Stimulated activated CD4-positive, alpha-beta T cell treated with anti-CD3 and anti-CD28 coated beads, Interleukin-2, amount 100 ng/mL, for 48 hours (primary cell): Measurements from ENCODE around the gene ARFGAP1.

ENCODE experiments used
- DNase-seq, 2 donors: peaks; one replicate each; pipeline ENCODE4 v3.0.0-alpha.2; 2020

The ARFGAP1 gene

GRCh38 chr20:63310265-63310991 is 37.8 kb downstream of the ARFGAP1 start:
- no peak for DNase-seq

- no peak for DNase-seq
Observed at GRCh38 chr20:63311186-63311832, 38.7 kb downstream of the ARFGAP1 start.

GRCh38 chr20:63311833-63312243 is 39.2 kb downstream of the ARFGAP1 start:
- DNase-seq = no peak

GRCh38 chr20:63312273-63312672 is 39.7 kb downstream of the ARFGAP1 start:
- DNase-seq = no peak

GRCh38 chr20:63312690-63313348 is 40.2 kb downstream of the ARFGAP1 start:
- no peak for DNase-seq

GRCh38 chr20:63313349-63314014 is 40.9 kb downstream of the ARFGAP1 start:
- DNase-seq = no peak

DNA sequence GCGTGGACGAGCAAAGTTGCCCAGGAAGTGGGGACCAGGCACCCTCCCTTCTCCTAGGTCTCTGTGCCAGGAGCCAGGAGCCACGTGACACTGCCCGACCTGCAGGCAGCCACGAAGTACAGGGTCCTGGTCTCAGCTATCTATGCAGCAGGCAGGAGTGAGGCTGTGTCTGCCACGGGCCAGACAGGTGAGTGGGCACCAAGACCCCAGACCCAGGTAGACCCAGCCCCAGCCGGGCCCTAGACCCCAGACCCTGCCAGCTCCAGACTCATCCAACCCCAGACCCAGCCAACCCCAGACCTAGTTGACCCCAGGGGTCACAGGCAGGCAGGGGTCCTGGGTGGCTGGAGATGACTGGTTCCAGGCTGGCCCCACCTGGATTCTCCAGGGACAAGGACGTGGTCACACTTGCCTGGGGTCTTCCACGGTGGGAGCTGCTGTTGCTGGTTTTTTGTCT is 41.4 kb downstream of the ARFGAP1 start:
- no peak for DNase-seq

DNA sequence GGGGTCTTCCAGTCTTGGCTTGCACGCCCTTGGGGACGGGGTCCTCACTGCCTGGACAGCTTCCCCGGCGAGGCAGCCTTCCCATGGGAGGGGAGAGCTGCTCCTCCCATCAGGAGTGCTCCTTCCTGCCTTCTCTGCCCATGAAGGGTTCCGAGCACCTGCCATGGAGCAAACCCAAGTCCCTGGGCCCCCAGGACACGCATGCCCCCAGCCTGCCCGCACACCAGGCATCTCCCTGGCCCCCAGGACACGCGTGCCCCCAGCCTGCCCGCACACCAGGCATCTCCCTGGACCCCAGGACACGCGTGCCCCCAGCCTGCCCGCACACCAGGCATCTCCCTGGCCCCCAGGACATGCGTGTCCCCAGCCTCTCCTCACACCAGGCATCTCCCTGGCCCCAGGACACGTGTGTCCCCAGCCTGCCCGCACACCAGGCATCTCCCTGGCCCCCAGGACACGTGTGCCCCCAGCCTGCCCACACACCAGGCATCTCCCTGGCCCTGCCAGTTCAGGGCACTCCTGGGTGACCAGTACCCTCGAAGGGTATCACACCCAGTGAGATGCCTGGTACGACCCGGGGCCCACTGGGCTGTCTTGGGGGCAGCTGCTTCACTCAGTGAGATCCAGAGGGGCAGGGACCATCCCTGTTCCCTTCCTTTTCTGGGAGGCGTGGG is 42.1 kb downstream of the ARFGAP1 start:
- no peak for DNase-seq

DNA sequence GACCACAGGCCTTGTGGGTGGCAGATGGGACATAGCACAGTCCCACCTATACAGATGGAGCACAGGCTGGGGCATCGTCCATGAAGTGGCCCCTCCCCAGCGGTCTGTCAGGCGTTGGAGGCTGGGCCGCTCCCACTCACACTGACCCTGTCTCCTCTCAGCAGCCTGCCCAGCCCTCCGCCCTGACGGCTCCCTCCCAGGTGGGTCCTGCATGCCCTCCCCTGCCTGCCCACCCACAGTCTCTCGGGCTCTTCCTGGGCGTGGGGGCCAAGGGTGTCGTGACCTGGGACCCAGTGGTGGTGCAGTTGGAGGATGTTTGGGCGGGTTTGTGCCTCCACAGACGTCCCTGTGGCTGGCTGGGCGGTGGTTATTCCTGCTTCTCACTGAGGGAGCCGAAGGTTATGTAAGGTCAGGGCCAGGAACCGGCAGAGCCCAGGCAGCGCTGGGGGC is 42.7 kb downstream of the ARFGAP1 start:
- DNase-seq = no peak

- DNase-seq = no peak
Observed at GRCh38 chr20:63315731-63316491, 43.3 kb downstream of the ARFGAP1 start.

DNA sequence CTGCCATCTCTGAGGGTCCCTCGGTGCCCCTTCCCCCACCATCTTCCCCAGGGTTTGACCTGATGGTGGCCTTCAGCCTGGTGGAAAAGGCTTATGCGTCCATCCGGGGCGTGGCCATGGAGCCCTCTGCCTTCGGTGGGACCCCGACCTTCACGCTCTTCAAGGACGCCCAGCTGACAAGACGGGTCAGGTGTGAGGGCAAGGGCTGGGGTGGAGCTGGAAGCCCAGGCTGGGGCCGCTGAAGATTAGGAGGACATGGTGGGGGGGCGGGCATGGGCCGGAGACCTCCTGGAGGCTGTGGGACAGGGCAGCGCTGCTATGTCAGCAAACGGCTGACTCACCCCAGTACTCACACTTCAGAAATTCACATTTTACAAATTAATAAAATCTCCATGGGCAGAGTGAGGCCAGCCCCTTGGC is 43.9 kb downstream of the ARFGAP1 start:
- DNase-seq = no peak

- DNase-seq = no peak
Observed at GRCh38 chr20:63317061-63317460, 44.4 kb downstream of the ARFGAP1 start.

DNA sequence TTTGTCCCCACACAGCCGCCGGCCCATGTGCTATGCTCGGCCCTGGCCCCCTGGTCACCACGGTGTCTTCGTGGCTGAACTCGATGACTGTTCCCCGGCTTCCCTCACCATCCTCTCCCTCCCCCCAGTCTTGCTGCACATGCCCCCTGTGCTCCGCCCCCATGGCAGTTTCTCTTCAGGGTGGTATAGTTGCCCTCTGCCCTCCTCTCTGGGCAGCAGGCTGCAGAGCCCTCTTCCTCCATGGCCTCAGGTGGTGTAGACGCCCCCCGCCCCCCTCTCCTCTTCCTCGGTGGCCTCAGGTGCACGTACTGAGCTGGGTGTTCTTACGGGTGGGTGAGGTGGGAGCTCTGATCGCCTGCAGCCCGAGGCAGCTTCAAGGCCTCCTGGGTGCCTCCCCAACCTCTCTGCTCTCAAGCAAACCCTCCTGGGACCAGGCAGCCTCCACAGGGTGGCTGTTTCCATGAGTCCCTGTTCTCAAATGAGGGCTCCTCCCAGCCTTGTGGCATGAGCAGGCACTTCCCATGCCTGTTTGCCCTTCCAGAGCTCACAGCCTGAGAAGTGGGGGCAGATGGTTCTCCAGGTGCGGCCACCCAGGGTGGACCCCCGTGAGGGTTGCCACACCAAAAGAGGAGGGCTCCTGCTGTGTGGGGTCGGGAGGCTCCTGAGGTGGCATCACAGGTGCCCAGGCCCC is 45.1 kb downstream of the ARFGAP1 start:
- DNase-seq = no peak

- DNase-seq = no peak
Observed at GRCh38 chr20:63318391-63319163, 46.0 kb downstream of the ARFGAP1 start.

DNA sequence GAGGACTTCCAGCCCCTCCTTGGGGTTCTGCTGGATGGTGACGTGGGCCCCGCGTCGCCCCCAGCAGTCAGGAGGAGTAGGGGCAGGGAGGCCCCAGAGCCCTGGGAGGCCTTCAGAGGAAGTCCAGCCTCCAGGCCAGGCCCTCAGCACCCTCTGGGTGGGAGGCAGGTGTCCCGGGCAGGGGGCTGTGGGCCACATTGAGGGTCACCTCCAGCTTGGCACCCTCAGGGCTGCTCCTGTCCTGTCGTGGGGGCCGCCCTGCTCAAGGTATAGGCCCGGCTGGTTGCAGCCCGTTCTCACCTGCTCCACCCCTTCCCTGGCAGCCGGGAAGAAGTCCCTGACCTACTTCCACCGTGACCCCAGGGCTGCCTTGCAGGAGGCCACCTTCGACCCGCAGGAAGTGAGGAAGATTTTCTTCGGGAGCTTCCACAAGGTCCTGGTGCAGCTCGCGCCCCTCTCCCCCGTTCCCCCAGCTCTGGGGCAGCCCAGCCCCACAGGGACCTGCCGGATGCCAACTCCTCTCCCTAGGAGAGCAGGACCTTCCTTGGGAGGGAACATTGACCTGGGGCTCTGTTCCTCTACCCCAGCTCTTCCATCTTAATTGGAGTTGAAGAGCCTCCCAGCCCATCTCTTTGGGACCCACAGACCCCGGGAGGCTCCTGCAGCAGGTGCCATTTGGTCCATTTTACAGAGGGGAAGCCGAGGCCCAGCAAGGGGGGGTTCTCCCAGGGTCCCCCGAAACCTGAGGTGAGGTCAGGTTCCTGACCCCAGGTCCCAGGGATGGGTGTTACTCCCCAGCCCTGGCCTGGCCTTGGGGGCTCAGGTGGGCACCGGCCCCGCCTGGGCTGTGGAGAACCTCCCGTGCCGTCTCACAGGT is 46.8 kb downstream of the ARFGAP1 start:
- DNase-seq = no peak

DNA sequence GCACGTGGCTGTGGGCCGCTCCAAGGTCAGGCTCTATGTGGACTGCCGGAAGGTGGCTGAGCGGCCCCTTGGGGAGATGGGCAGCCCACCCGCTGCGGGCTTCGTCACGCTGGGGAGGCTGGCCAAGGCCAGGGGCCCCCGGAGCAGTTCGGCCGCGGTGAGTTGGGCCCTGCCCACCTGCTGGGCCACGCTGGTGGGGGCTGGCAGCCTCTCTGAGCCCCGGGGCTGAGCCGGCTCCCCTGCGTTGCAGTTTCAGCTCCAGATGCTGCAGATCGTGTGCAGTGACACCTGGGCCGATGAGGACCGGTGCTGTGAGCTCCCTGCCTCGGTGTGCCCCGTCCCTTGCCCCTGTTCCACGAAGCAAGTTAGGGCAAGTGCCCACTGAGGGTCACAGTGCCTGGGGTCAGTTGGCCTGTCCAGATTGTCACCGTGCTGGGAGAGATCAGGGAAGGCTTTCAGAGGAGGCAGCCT is 47.5 kb downstream of the ARFGAP1 start:
- no peak for DNase-seq

GRCh38 chr20:63320616-63321147 is 48.1 kb downstream of the ARFGAP1 start:
- DNase-seq = no peak

DNA sequence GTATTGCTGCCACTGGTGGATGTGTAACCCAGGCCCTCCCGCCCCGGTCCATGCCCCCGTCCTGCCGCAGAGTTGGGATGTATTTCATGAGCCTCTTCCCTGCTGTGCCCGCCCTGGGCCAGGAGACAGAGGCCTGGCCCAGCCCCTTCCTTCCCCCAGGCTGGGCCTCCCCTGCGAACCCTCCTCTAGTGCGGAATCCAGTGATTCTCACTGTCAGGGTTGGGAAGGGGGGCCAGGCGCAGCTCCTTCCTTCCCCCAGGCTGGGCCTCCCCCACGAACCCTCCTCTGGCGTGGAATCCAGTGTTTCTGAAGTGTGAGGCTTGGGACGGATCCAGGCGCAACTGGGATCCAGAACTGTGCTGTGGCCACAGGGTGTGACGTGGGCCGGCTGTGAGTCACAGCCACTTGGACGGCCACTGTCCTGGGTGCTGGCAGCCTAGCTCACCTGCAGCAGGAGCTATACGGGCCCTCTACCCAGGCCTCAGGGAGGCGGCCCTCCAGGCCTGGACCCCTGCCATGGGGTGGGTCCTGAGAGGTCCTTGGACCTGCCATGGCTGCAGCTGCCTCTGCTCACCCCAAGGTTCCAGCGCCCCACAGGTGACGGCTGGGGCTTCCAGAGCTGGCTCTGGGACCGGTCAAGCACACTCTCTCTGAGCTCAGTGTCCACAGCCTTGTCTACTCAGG is 48.7 kb downstream of the ARFGAP1 start:
- DNase-seq = no peak
